Left ventricle myocardium superior (tissue), 1 donor: Measurements from ENCODE around the gene CTXND1. TPM values are rescaled to one million over a fixed set of nuclear protein-coding genes. Genes with fewer than 3 reads are reported as not detected.
"Not testable (repeated sequence)": the region's sequence is repeated elsewhere in the genome, so short reads cannot be mapped to it uniquely, and the experiment has no call there.

Source experiments
- ATAC-seq: fragments of 200-7000 bp; cut with Tn5 transposase; one replicate; pipeline ENCODE4 v1.9.1; 2020; ENCODE audit warnings: mild to moderate bottlenecking, moderate library complexity
- DNase-seq: peaks from one replicate; pipeline ENCODE4 v3.0.0-alpha.2; 2020
- intact Hi-C: fragments of 100-400 bp; cut with micrococcal nuclease; formaldehyde crosslinking; loops from one replicate; pipeline ENCODE4 v1.11.0; 2022
- long read RNA-seq: library from polyadenylated mRNA; unstranded; transcript quantifications from one replicate; pipeline ENCODE4 v2.0.0, GENCODE V29; 2021
- total RNA-seq: library from RNA; stranded (reverse); fragmentation: NEBNext Ultra II Directional; extraction: Animal tissue kit (Norgen Biotek cat#: 25700); gene quantifications from one replicate; pipeline ENCODE4 v1.2.1, GENCODE V29; 2021
- donor health status: DM: no; HTN: yes; CAD: no; lungs with severe emphysema.

The CTXND1 gene
- total RNA-seq = 3.2 TPM
- long read RNA-seq, full-length matches to known transcripts = 4 of 12 reads
- long read RNA-seq, partial matches to known transcripts = 0 of 12 reads
- long read RNA-seq, other reads (novel, unspliced or antisense) = 8 of 12 reads

GRCh38 chr15:80252121-80252518 is at the start of gene CTXND1:
CTXND1 (minus strand) TSS chr15:80252213; CDS start chr15:80201949, 50,264 bp downstream.
- intact Hi-C loops = no loop called here

GRCh38 chr15:80301472-80301871 is 49.5 kb upstream of the CTXND1 start:
- intact Hi-C loops = no loop called here
- no peak for ATAC-seq

More at GRCh38 chr15:80252121-80252518, at the start of gene CTXND1:
- DNase-seq (no peak), ATAC-seq (peak; percentile 55)

GRCh38 chr15:80295777-80296176 is 43.8 kb upstream of the CTXND1 start:
- intact Hi-C loops, ATAC-seq, DNase-seq: not testable (repeated sequence)

More at GRCh38 chr15:80301472-80301871, 49.5 kb upstream of the CTXND1 start:
- no peak for DNase-seq

- intact Hi-C loops = no loop called here
- DNase-seq (no peak), ATAC-seq (no peak)
Observed at GRCh38 chr15:80292079-80292478, 40.1 kb upstream of the CTXND1 start.

GRCh38 chr15:80290891-80291290 is 38.9 kb upstream of the CTXND1 start:
- intact Hi-C loops, ATAC-seq: not testable (repeated sequence)

GRCh38 chr15:80289528-80290495 is 37.8 kb upstream of the CTXND1 start:
- DNase-seq (no peak), ATAC-seq (no peak)
- intact Hi-C loops = no loop called here

More at GRCh38 chr15:80290891-80291290, 38.9 kb upstream of the CTXND1 start:
- DNase-seq = not testable (repeated sequence)

GRCh38 chr15:80288131-80288530 is 36.1 kb upstream of the CTXND1 start:
- intact Hi-C loops = no loop called here
- peak; percentile 98 for ATAC-seq
- DNase-seq = no peak

GRCh38 chr15:80286055-80286454 is 34.0 kb upstream of the CTXND1 start:
- DNase-seq = no peak

GRCh38 chr15:80285379-80285778 is 33.4 kb upstream of the CTXND1 start:
- DNase-seq (no peak), ATAC-seq (no peak)
- intact Hi-C loops = no loop called here

More at GRCh38 chr15:80286055-80286454, 34.0 kb upstream of the CTXND1 start:
- intact Hi-C loops = no loop called here
- no peak for ATAC-seq

- ATAC-seq (no peak), DNase-seq (no peak)
- intact Hi-C loops = no loop called here
Observed at GRCh38 chr15:80283531-80283930, 31.5 kb upstream of the CTXND1 start.

- intact Hi-C loops = no loop called here
- ATAC-seq (no peak), DNase-seq (no peak)
Observed at GRCh38 chr15:80277147-80277546, 25.1 kb upstream of the CTXND1 start.

GRCh38 chr15:80275961-80276360 is 23.9 kb upstream of the CTXND1 start:
- DNase-seq (no peak), ATAC-seq (no peak)
- intact Hi-C loops = no loop called here

- intact Hi-C loops = no loop called here
- no peak for ATAC-seq
- DNase-seq = no peak
Observed at GRCh38 chr15:80274996-80275395, 23.0 kb upstream of the CTXND1 start.

- no peak for DNase-seq
- ATAC-seq = no peak
- intact Hi-C loops = no loop called here
Observed at GRCh38 chr15:80274554-80274953, 22.5 kb upstream of the CTXND1 start.

GRCh38 chr15:80272987-80273386 is 21.0 kb upstream of the CTXND1 start:
- DNase-seq = no peak
- intact Hi-C loops = no loop called here
- no peak for ATAC-seq

- no peak for ATAC-seq
- DNase-seq = no peak
- intact Hi-C loops = no loop called here
Observed at GRCh38 chr15:80270472-80270871, 18.5 kb upstream of the CTXND1 start.

- intact Hi-C loops = no loop called here
- ATAC-seq = no peak
- DNase-seq = no peak
Observed at GRCh38 chr15:80268101-80268500, 16.1 kb upstream of the CTXND1 start.

GRCh38 chr15:80267658-80268057 is 15.6 kb upstream of the CTXND1 start:
- DNase-seq = no peak
- ATAC-seq = no peak
- intact Hi-C loops = no loop called here

GRCh38 chr15:80266745-80267144 is 14.7 kb upstream of the CTXND1 start:
- ATAC-seq = no peak
- intact Hi-C loops = no loop called here
- DNase-seq = no peak

GRCh38 chr15:80266113-80266512 is 14.1 kb upstream of the CTXND1 start:
- ATAC-seq (no peak), DNase-seq (no peak)
- intact Hi-C loops = no loop called here
